ENCODE results near the gene ANKRD23. TPM values are rescaled to one million over a fixed set of nuclear protein-coding genes. Genes with fewer than 3 reads are reported as not detected.

The ANKRD23 gene
- total RNA-seq, 1 experiment from 2014 or later = 8.9 TPM

- Histone ChIP-seq H3K27ac (no peak overlapping the region), H3K27me3 (ENCODE audit: insufficient read depth, low read depth) (no peaks in the 10 kb centered on the region), H3K9me3 (ENCODE audit: insufficient read depth, low read depth) (no peaks in the 10 kb centered on the region), H3K4me3 (no peak overlapping the region), H3K4me1 (replicated peaks; ENCODE audit: insufficient read depth) (no peaks in the 10 kb centered on the region), H4K20me1 (ENCODE audit: insufficient read depth) (no peaks in the 10 kb centered on the region), H3K79me2 (ENCODE audit: low read depth) (no peaks in the 10 kb centered on the region), H3F3A (ENCODE audit: insufficient read depth, low read depth) (no peaks in the 10 kb centered on the region; the same call in 1 of the 2 replicates), H3K36me3 (ENCODE audit: low read depth) (no peaks in the 10 kb centered on the region), H3K4me2 (no peak overlapping the region), H2AFZ (no peak overlapping the region), H3K9me2 (ENCODE audit: insufficient read depth) (no peaks in the 10 kb centered on the region)
- ChIA-PET POLR2A (ENCODE audit: unreplicated experiment) (no interaction called here), CTCF (interaction anchor here (0.5 to 0.6 kb wide), 3 partner anchors 10 to 439 kb away, joined by 3 to 14 read pairs (median 3); no protein-coding TSS in a partner anchor)
- no TSS peak for BruUV-seq (replicated peaks)
- DNase-seq = no peak
- intact Hi-C loops (cut with micrococcal nuclease; ENCODE audit: unreplicated experiment) = no loop called here
- TF ChIP-seq EZH2 (IDR thresholded peaks at IDR 0.05; ENCODE audit: low read depth) (no peak), CTCF (conservative IDR thresholded peaks at IDR 0.05) (no peak)
Measured at GRCh38 chr2:96844405-96844808, 586 bp upstream of the ANKRD23 start.

- BruUV-seq (replicated peaks) = no TSS peak
- Histone ChIP-seq H3K4me1 (replicated peaks; ENCODE audit: insufficient read depth) (no peaks in the 10 kb centered on the region), H3K27me3 (ENCODE audit: insufficient read depth, low read depth) (no peaks in the 10 kb centered on the region), H3K4me3 (no peak overlapping the region), H4K20me1 (ENCODE audit: insufficient read depth) (no peaks in the 10 kb centered on the region), H3F3A (ENCODE audit: insufficient read depth, low read depth) (no peaks in the 10 kb centered on the region; the same call in 1 of the 2 replicates), H3K36me3 (ENCODE audit: low read depth) (no peaks in the 10 kb centered on the region), H2AFZ (no peak overlapping the region), H3K27ac (no peak overlapping the region), H3K4me2 (no peak overlapping the region), H3K9me3 (ENCODE audit: insufficient read depth, low read depth) (no peaks in the 10 kb centered on the region), H3K9me2 (ENCODE audit: insufficient read depth) (no peaks in the 10 kb centered on the region), H3K79me2 (ENCODE audit: low read depth) (no peaks in the 10 kb centered on the region)
- DNase-seq = no peak
- CTCF ChIA-PET = interaction anchor here (0.7 kb wide), 1 partner anchor 43 kb away, joined by 11 read pairs; no protein-coding TSS in a partner anchor
- intact Hi-C loops (cut with micrococcal nuclease; ENCODE audit: unreplicated experiment) = no loop called here
- TF ChIP-seq EZH2 (IDR thresholded peaks at IDR 0.05; ENCODE audit: low read depth) (no peak), CTCF (conservative IDR thresholded peaks at IDR 0.05) (no peak)
- POLR2A ChIA-PET (ENCODE audit: unreplicated experiment) = interaction anchor here (0.6 kb wide), 1 partner anchor 701 kb away, joined by 13 read pairs; no protein-coding TSS in a partner anchor
Measured at GRCh38 chr2:96842600-96842999, 1.2 kb downstream of the ANKRD23 start.

GRCh38 chr2:96841701-96842495 lies 1.9 kb downstream of the ANKRD23 start:
- no peaks in the 10 kb centered on the region for H3F3A ChIP-seq (ENCODE audit: insufficient read depth, low read depth)
- no peaks in the 10 kb centered on the region for H3K79me2 ChIP-seq (ENCODE audit: low read depth)
- no peaks in the 10 kb centered on the region for H3K9me2 ChIP-seq (ENCODE audit: insufficient read depth)
- no peak overlapping the region for H3K4me3 ChIP-seq
- H3K4me1 ChIP-seq (replicated peaks; ENCODE audit: insufficient read depth) = no peaks in the 10 kb centered on the region
- no peaks in the 10 kb centered on the region for H3K36me3 ChIP-seq (ENCODE audit: low read depth)
- no peak overlapping the region for H2AFZ ChIP-seq
- H3K27ac ChIP-seq = no peak overlapping the region
- H3K9me3 ChIP-seq (ENCODE audit: insufficient read depth, low read depth) = no peaks in the 10 kb centered on the region
- H3K27me3 ChIP-seq (ENCODE audit: insufficient read depth, low read depth) = no peaks in the 10 kb centered on the region
- ChIA-PET POLR2A (ENCODE audit: unreplicated experiment) (interaction anchor here (0.6 kb wide), 1 partner anchor 700 kb away, joined by 13 read pairs; no protein-coding TSS in a partner anchor), CTCF (interaction anchor here (0.7 kb wide), 1 partner anchor 43 kb away, joined by 11 read pairs; no protein-coding TSS in a partner anchor)
- BruUV-seq (replicated peaks) = no TSS peak
- H4K20me1 ChIP-seq (ENCODE audit: insufficient read depth) = no peaks in the 10 kb centered on the region
- DNase-seq = no peak
- intact Hi-C loops (cut with micrococcal nuclease; ENCODE audit: unreplicated experiment) = no loop called here
- no peak overlapping the region for H3K4me2 ChIP-seq
- TF ChIP-seq CTCF (conservative IDR thresholded peaks at IDR 0.05) (no peak), EZH2 (IDR thresholded peaks at IDR 0.05; ENCODE audit: low read depth) (no peak)
